OCI-LY3 (cell line): ENCODE data around the gene CASR.

Experiments
- CTCF ChIP-seq: fragments of 200-600, 300-600 bp; sonication (generic); IDR thresholded peaks from 2 replicates; pipeline ENCODE4 v1.5.1; 2014; ENCODE audit warnings: antibody characterized with exemption, low read length, low read depth
- EZH2phosphoT487 ChIP-seq: fragments of 200-600 bp; shearing (Covaris generic); IDR thresholded peaks from 2 replicates; pipeline ENCODE4 v1.6.1; 2018; ENCODE audit warnings: antibody characterized with exemption, mixed run types, low read depth

GRCh38 chr3:122199552-122199951 is 16.1 kb downstream of the CASR start:
- TF ChIP-seq CTCF (no peak), EZH2phosphoT487 (no peak)
